GM12891 (cell line): ENCODE results near the gene RAB34.
"Not testable (repeated sequence)": the region's sequence is repeated elsewhere in the genome, so short reads cannot be mapped to it uniquely, and the experiment has no call there.

Experiments used
- DNase-seq: peaks from one replicate; pipeline ENCODE4 v3.0.0; 2011; ENCODE audit warnings: low spot score; ENCODE audit not compliant: insufficient read length
- FAIRE-seq: peaks from 2 replicates; lab custom pipeline; 2011; peaks lifted over from hg19 to GRCh38; lab: Jason Lieb, UNC
- PAX5 ChIP-seq: IDR thresholded peaks from 2 replicates; pipeline ENCODE4 v1.6.1; 2011; ENCODE audit warnings: low read length, moderate library complexity, mild to moderate bottlenecking; ENCODE audit not compliant: insufficient read depth, severe bottlenecking
- POLR2A ChIP-seq: IDR thresholded peaks from 2 replicates; pipeline ENCODE4 v1.6.1; 2011; ENCODE audit warnings: low read depth, low read length, control low read depth
- POLR2AphosphoS5 ChIP-seq: IDR thresholded peaks from 2 replicates; pipeline ENCODE4 v1.6.1; 2011; ENCODE audit warnings: low read depth, low read length, control low read depth
- POU2F2 ChIP-seq: IDR thresholded peaks from 2 replicates; pipeline ENCODE4 v1.6.1; 2011; ENCODE audit warnings: low read depth, mild to moderate bottlenecking, control low read depth, low read length, moderate library complexity
- SPI1 ChIP-seq: IDR thresholded peaks from 2 replicates; pipeline ENCODE4 v1.6.1; 2011; ENCODE audit warnings: low read depth, low read length, control low read depth
- TAF1 ChIP-seq: IDR thresholded peaks from 2 replicates; pipeline ENCODE4 v1.6.1; 2011; ENCODE audit warnings: low read depth, low read length, control low read depth

The RAB34 gene

DNA sequence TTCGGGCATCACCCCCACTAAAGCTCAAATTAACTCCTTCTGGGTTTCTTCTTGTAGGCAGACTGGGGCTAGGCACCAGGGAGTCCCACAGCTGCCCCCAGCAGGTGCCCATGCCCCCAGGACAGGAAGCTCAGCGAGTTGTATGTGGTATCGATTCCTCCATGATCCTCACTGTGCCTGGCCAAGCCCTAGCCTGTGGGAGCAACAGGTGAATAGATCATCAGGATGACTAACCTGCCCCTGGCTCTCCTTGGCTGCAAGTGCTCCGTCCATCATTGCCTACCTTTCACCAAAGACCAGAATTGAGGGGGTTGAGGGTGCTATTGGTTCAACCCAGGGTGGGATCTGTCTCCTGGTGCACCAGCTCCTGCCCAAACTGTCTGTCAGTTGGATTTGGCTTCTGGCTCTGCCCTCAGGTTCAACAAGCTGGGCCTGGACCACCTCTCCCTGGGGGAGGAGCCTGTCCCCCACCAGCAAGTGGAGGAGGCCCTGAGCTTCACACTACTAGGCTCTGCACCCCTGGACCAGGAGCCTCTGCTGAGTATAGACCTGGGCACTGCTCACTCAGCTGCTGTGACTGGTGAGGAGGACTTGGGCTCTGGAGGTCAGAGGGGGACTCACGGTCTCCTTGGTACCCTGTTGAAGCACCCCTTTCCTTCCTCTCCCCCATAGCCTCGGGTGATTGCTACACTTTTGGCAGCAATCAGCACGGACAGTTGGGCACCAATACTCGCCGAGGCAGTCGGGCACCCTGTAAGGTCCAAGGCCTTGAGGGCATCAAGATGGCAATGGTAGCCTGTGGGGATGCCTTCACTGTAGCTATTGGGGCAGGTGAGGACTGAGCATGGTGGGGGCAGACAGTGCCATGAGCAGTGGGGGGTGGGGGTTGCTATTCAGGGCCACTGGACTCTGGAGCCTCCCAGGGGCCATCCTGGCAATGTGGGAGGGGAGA, 23.0 kb upstream of the RAB34 start:
- FAIRE-seq (no peak), DNase-seq (no peak)
- TF ChIP-seq POLR2A (no peak), POLR2AphosphoS5 (no peak), SPI1 (no peak), TAF1 (no peak), PAX5 (no peak), POU2F2 (no peak)

- no peak for DNase-seq
- TF ChIP-seq POU2F2 (peak; percentile 79), POLR2A (0 out of 2 replicates have a peak, but pooled peaks have one; percentile 33), PAX5 (peak; percentile 16), SPI1 (peak; percentile 80), POLR2AphosphoS5 (no peak; the same call in 1 of the 2 replicates), TAF1 (0 out of 2 replicates have a peak, but pooled peaks have one; percentile 10)
- peak; percentile 82 for FAIRE-seq
Measured at GRCh38 chr17:28738680-28739384, 21.2 kb upstream of the RAB34 start.

GRCh38 chr17:28737770-28738679, 20.4 kb upstream of the RAB34 start:
- TF ChIP-seq POU2F2: peak; percentile 81
- peak; percentile 97 for TF ChIP-seq TAF1
- TF ChIP-seq SPI1: no peak
- TF ChIP-seq POLR2A: peak; percentile 91
- TF ChIP-seq PAX5: peak; percentile 98
- peak; percentile 88 for TF ChIP-seq POLR2AphosphoS5
- DNase-seq (peak; percentile 82), FAIRE-seq (peak; percentile 95)

GRCh38 chr17:28737316-28737715, 19.6 kb upstream of the RAB34 start:
- FAIRE-seq (peak; percentile 23), DNase-seq (no peak)
- no peak for TF ChIP-seq SPI1
- no peak for TF ChIP-seq TAF1
- TF ChIP-seq PAX5: no peak
- no peak for TF ChIP-seq POLR2AphosphoS5
- TF ChIP-seq POLR2A: no peak
- TF ChIP-seq POU2F2: no peak

DNA sequence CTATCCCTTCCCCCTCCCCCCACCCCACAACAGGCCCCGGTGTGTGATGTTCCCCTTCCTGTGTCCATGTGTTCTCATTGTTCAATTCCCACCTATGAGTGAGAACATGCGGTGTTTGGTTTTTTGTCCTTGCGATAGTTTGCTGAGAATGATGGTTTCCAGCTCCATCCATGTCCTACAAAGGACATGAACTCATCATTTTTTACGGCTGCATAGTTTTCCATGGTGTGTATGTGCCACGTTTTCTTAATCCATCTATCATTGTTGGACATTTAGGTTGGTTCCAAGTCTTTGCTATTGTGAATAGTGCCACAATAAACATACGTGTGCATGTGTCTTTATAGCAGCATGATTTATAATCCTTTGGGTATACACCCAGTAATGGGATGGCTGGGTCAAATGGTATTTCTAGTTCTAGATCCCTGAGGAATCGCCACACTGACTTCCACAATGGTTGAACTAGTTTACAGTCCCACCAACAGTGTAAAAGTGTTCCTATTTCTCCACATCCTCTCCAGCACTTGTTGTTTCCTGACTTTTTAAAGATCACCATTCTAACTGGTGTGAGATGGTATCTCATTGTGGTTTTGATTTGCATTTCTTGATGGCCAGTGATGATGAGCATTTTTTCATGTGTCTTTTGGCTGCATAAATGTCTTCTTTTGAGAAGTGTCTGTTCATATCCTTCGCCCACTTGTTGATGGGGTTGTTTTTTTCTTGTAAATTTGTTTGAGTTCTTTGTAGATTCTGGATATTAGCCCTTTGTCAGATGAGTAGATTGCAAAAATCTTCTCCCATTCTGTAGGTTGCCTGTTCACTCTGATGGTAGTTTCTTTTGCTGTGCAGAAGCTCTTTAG, 18.5 kb upstream of the RAB34 start:
- not testable (repeated sequence) for FAIRE-seq

DNA sequence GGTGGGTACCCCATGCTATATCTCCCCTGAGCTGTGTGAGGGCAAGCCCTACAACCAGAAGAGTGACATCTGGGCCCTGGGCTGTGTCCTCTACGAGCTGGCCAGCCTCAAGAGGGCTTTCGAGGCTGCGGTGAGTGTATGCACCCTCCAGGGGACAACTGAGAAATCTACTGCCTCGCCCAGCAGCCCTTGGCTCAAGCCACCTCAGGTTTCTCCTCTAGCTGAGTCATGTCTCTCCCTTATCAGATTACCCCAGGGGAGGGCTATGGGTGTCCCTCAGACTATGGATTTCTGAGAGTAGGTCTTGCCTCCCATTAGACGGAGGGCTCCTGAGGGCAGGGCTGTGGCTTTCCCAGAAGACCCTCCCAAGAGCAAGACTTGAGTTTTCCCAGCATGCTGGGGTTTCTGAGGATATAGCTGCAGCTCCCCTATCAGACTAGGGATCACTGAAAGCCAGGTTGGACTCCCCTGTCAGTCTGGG, 17.6 kb upstream of the RAB34 start:
- no peak for TF ChIP-seq POLR2AphosphoS5
- no peak for TF ChIP-seq PAX5
- TF ChIP-seq POLR2A: no peak
- no peak for TF ChIP-seq POU2F2
- no peak for TF ChIP-seq TAF1
- no peak for TF ChIP-seq SPI1
- no peak for DNase-seq
- no peak for FAIRE-seq

More for the DNA sequence above, 18.5 kb upstream of the RAB34 start:
- DNase-seq: not testable (repeated sequence)

DNA sequence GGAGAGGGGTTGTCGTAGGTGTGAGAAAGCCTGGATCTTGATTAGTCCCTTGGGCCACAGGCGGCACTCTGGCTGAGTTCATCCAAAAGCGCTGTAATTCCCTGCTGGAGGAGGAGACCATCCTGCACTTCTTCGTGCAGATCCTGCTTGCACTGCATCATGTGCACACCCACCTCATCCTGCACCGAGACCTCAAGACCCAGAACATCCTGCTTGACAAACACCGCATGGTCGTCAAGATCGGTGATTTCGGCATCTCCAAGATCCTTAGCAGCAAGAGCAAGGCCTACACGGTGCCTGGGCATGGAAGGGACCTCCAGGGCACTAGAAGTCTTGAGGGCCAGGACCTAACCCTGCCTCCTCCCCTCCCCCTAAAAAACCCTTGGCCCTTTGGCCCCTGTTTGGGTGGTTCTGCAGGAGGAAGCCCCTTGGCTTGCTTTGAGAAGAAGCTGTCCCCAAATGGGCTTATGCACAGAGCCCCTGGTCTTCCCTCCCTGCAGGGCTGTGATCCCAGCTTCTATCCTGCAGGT, 17.1 kb upstream of the RAB34 start:
- TF ChIP-seq SPI1 (no peak), POLR2A (no peak), PAX5 (no peak), POU2F2 (no peak), POLR2AphosphoS5 (no peak), TAF1 (no peak)
- DNase-seq: no peak
- FAIRE-seq: no peak

- TF ChIP-seq TAF1 (no peak), PAX5 (no peak), POLR2AphosphoS5 (no peak), SPI1 (no peak), POLR2A (no peak), POU2F2 (no peak)
- FAIRE-seq (no peak), DNase-seq (no peak)
Measured at GRCh38 chr17:28733346-28733745, 15.7 kb upstream of the RAB34 start.
